ENCODE measurements around the gene MRPL27.
"Not testable (repeated sequence)": the region's sequence is repeated elsewhere in the genome, so short reads cannot be mapped to it uniquely, and the experiment has no call there.

MRPL27 gene

GRCh38 chr17:50345432-50346312, 27.3 kb downstream of the MRPL27 start, which contains the start of gene XYLT2:
Gene XYLT2 (plus strand): TSS chr17:50346126. CDS start chr17:50346141, 15 bp downstream.
- DNase-seq (ENCODE audit: low read depth), result peak; percentile 75

GRCh38 chr17:50344731-50345365, 28.1 kb downstream of the MRPL27 start:
- DNase-seq (ENCODE audit: low read depth), result no peak

GRCh38 chr17:50339381-50339780, 33.6 kb downstream of the MRPL27 start:
- DNase-seq (ENCODE audit: low read depth), result no peak

GRCh38 chr17:50338645-50339044, 34.3 kb downstream of the MRPL27 start:
- DNase-seq (ENCODE audit: low read depth), result no peak

GRCh38 chr17:50337956-50338355, 35.0 kb downstream of the MRPL27 start:
- peak; percentile 78 for DNase-seq (ENCODE audit: low read depth)

DNA sequence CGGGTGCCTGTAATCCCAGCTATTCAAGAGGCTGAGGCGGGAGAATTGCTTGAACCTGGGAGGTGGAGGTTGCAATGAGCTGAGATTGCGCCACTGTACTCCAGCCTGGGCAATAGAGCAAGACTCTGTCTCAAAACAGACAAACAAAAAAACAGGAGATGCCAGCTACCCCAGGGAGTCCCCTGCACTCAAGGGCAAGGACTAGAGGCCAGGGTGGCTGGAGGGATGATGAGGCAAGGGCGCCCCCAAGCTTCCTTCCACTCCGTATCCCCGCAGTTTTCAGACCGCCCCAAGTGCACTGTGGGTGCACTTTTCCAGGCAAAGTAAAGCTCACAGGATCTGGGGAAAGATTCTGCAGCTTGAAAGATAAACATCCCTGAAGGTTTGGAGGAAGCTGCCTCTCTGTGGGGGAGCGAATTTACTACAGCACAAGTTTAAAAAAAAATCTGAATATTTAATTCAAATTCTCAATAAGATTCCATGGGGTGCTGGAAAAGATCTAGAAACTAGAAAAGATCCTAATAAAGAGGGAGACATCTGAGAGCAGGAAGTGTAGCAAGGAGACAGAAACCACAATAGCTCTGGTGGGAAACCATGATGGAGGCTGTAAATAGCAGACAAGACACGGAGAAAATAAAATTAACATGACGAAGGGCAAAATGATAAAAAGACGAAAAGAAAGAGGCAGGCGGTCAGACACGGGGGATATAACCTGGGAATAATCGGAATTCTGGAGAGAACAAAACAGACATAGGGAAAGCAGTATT, 39.5 kb downstream of the MRPL27 start:
- not testable (repeated sequence) for DNase-seq (ENCODE audit: low read depth)

DNA sequence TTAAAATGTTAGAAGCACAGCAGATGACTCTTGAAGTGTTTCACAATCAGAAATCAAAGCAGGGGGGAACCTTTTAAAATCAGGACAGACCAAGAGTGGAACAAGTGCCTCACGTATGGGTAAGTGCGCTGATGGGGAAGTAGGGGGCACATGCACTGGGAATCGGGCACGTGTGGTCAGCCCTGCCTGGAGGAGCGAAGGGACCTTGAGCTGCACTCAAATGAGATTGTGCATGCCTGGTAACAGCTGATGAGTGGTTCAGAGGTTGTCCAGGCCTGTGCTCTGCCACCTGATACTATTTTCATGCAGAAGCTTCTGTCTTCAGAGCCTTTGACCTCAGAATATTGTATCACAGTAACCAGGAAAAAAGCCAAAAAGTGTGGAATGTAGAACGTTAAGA, 40.8 kb downstream of the MRPL27 start:
- no peak for DNase-seq (ENCODE audit: low read depth)

- no peak for DNase-seq (ENCODE audit: low read depth)
These were observed 41.7 kb downstream of the MRPL27 start for GRCh38 chr17:50331085-50331791.

DNA sequence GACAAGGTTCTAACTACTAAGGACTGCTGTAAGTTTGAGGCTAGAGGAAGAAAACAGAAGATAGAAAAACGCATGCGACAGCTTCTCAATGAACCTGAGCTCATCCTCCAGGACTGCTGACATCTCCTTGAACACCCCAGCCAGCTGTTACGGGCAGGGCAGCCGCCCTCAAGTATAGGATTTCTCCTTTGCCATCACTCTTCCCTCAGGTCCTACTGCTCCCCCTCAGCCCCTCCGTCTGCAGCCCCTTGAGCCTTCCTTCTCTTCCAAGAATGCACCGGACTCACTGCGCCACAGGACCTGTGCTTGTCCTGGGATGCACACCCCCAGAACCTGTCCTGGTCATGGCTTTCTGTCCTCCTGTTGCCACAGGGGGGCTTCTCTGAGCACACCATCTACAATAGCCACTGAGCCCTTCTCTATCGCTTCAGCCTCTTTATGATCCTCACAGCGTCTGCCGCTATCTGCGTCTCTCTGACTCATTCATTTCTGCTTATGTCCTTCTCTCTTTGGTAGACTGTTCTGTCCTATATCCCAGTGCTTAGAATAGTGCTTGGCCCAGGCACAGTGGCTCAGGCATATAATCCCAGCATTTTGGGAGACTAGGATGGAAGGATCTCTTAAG, 42.7 kb downstream of the MRPL27 start:
- no peak for DNase-seq (ENCODE audit: low read depth)

DNA sequence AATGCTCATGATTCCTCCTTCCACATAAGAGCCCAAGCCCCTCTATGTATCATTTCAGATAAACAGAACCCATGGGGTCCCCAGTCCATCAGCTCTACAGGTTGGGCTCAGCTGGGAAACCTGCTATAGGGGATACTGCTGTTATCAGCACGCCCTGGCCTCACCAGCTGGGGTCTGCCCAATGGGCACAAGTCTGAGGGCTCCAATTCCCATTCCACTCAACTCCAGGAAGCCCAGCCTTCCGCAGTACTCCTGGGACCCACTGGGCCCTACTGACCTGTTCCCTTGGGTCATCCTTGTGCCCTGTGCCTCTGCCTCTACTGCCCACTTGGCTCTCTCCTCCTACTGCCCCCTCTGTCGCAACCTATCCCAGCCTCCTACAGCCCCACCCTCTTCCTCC, 43.3 kb downstream of the MRPL27 start:
- DNase-seq (ENCODE audit: low read depth), result no peak

- no peak for DNase-seq (ENCODE audit: low read depth)
These were observed 44.3 kb downstream of the MRPL27 start for GRCh38 chr17:50328363-50329325.

DNA sequence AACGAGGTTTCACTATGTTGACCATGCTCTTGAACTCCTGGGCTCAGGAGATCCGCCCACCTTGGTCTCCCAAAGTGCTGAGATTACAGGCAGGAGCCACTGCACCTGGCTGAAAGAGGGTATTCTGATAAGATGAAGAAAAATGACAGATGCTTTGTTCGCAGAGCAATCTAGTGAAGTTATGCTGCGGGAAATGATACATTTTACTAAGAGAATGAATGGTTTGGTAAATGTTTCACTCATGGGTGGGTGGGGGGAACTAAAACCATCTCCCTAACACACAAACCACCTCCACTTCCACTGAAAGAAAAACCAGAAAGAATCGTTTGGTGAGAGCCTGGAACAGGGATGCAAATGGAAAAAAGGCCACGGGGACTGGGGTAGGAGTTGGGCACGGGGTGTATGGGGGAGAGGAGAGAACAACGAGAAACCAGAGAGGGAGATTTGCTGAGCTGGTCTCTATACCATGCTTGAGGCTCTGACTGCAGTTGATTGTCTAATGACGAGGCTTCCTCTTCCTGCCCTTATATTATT, 46.1 kb downstream of the MRPL27 start:
- DNase-seq (ENCODE audit: low read depth), result no peak

DNA sequence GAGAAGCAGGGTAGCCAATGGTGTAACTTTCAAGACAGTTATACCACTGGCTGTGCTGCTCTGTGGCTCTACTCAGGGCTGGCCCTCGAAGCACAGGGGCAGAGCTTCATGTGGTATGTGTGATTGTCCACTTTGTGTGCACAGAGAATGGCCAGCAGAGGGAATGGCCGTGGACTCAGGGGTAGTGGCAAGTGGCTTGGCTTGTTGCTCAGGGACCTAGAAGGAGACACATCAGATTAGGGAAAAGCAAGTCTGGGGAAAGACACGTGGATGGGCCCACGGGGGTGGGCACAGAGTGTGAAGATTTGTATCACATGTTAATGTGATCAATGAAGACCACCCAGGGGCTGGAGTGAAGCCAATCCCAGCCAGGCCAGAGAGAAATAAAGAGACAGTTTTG, 47.1 kb downstream of the MRPL27 start:
- no peak for DNase-seq (ENCODE audit: low read depth)

- no peak for DNase-seq (ENCODE audit: low read depth)
These were observed 49.9 kb downstream of the MRPL27 start for GRCh38 chr17:50323060-50323459.

- DNase-seq (ENCODE audit: low read depth), result no peak
These were observed 50.7 kb downstream of the MRPL27 start for GRCh38 chr17:50322271-50322670.

DNA sequence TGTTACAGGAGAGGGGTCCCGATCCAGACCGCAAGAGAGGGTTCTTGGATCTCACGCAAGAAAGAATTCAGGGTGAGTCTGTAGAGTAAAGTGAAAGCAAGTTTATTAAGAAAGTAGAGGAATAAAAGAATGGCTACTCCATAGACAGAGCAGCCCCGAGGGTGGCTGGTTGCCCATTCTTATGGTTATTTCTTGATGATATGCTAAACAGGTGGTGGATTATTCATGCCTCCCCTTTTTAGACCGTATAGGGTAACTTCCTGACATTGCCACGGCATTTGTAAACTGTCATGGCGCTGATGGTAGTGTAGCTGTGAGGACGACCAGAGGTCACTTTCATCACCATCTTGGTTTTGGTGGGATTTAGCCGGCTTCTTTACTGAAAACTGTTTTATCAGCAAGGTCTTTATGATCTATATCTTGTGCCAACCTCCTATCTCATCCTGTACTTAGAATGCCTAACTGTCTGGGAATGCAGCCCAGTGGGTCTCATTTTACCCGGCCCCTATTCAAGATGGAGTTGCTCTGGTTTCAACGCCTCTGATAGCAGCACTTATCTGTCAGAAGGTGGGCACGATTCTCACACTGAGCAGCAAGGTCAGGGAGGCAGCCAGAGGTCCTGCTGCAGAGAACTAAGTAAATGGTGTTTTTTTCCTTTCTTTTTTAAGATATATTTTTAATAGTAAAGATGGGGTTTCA, 53.5 kb downstream of the MRPL27 start:
- no peak for DNase-seq (ENCODE audit: low read depth)

GRCh38 chr17:50318501-50319285, 54.3 kb downstream of the MRPL27 start:
- DNase-seq (ENCODE audit: low read depth), result no peak

Data from CMK (cell line).